Measurements from ENCODE around the gene SCRN3. TPM values are rescaled to one million over a fixed set of nuclear protein-coding genes. Genes with fewer than 3 reads are reported as not detected.

SCRN3 gene, protein sequence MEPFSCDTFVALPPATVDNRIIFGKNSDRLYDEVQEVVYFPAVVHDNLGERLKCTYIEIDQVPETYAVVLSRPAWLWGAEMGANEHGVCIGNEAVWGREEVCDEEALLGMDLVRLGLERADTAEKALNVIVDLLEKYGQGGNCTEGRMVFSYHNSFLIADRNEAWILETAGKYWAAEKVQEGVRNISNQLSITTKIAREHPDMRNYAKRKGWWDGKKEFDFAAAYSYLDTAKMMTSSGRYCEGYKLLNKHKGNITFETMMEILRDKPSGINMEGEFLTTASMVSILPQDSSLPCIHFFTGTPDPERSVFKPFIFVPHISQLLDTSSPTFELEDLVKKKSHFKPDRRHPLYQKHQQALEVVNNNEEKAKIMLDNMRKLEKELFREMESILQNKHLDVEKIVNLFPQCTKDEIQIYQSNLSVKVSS
- total RNA-seq = 30.4 and 31.4 TPM in 2 replicates
- 19.9 and 24.5 TPM in 2 replicates for polyA plus RNA-seq

DNA sequence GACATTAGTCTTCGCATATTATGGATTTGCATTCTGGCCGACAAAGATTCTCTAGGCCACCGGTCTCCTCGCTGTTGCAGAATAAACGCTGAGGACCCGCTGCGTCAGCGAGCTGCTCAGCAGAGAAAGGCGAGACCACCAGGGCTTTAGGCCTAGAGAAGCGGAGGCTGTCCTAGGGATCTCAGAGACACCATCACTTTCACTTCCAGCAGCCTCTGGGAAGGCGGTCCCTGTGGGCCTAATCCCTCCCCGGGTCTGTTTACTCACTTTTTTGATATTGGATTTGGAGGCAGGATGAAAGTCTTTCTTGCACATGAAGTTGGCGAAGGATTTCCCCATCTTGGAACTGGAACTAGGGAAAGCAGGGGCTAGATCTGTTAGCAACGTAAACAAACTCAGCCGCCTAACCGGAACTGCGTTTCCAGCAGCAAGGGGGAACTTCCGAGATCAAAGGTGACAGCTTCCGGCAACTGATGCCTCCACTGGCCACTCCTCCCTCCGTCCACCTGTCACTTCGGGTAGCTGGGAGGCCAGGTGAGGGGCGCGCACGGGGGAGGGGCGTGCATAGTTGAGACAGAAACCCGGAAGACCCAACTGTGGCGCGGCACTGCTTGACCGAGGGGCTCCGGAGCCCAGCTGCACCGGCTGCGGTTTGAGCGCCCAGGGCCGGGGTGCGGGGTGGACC lies at the start of gene SCRN3:
SCRN3 (plus strand) TSS at position 447 of the 685 bp plus-strand sequence. CDS start 2,554 bp downstream, outside the sequence.
- H3K4me3 ChIP-seq = peak within 1 kb of the TSS; percentile 78
- H3K4me2 ChIP-seq = peak within 1 kb of the TSS; percentile 84
- TF ChIP-seq EZH2 (IDR thresholded peaks at IDR 0.05; ENCODE audit: borderline replicate concordance) = no peak
- TF ChIP-seq EZH2phosphoT487 (IDR thresholded peaks at IDR 0.05; ENCODE audit: low read depth, severe bottlenecking, unreplicated experiment) = no peak
- TF ChIP-seq, protein P1, sequence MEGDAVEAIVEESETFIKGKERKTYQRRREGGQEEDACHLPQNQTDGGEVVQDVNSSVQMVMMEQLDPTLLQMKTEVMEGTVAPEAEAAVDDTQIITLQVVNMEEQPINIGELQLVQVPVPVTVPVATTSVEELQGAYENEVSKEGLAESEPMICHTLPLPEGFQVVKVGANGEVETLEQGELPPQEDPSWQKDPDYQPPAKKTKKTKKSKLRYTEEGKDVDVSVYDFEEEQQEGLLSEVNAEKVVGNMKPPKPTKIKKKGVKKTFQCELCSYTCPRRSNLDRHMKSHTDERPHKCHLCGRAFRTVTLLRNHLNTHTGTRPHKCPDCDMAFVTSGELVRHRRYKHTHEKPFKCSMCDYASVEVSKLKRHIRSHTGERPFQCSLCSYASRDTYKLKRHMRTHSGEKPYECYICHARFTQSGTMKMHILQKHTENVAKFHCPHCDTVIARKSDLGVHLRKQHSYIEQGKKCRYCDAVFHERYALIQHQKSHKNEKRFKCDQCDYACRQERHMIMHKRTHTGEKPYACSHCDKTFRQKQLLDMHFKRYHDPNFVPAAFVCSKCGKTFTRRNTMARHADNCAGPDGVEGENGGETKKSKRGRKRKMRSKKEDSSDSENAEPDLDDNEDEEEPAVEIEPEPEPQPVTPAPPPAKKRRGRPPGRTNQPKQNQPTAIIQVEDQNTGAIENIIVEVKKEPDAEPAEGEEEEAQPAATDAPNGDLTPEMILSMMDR (IDR thresholded peaks at IDR 0.05; ENCODE audit: poor library complexity) = no peak
- H3K27me3 ChIP-seq = no peaks in the 10 kb centered on the region
- peak within 1 kb of the TSS; percentile 84 for H2AFZ ChIP-seq
- H3K9me3 ChIP-seq (ENCODE audit: low read depth) = no peaks in the 10 kb centered on the region
- no peaks in the 10 kb centered on the region for H4K20me1 ChIP-seq (ENCODE audit: insufficient read depth, poor library complexity, severe bottlenecking)
- H3K4me1 ChIP-seq (ENCODE audit: insufficient read depth) = peaks cover 22% of the 10 kb centered on the region
- H3K36me3 ChIP-seq (replicated peaks; ENCODE audit: insufficient read depth, low read depth) = no peaks in the 10 kb centered on the region
- H3K27ac ChIP-seq = peak within 1 kb of the TSS; percentile 94
- H3K9me2 ChIP-seq (replicated peaks; ENCODE audit: insufficient read depth) = no peaks in the 10 kb centered on the region
- DNase-seq (ENCODE audit: low spot score) = peak; percentile 92
- H3K79me2 ChIP-seq = peaks cover 49% of the 10 kb centered on the region
- WGBS (ENCODE audit: low lambda C conversion rate, missing lambda C conversion rate) = 2% methylated on average over 35 of the region's 35 CpGs

DNA sequence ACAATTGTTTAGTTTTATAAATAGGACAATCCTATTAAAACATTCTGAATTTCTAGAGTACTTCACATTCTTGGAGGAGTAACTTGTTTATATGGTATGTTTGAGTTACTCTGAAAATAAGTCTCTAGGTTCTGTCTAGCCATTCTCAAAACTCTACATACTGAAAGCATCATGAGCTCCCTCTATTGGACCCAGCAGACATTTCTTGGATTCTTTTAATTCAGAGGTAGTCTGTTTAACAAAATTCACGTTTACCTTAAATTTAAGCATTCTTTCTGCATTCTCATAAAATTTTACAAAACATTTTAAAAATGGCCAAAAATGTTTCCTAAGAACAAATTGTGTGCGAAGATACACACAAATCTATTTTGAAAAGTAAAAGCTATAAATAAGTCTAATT lies 45.5 kb upstream of the SCRN3 start:
- no peak for TF ChIP-seq EZH2phosphoT487 (IDR thresholded peaks at IDR 0.05; ENCODE audit: low read depth, severe bottlenecking, unreplicated experiment)
- TF ChIP-seq, protein P1 (IDR thresholded peaks at IDR 0.05; ENCODE audit: poor library complexity) = peak; percentile 46
- no peak for TF ChIP-seq EZH2 (IDR thresholded peaks at IDR 0.05; ENCODE audit: borderline replicate concordance)
- Histone ChIP-seq H3K9me2 (replicated peaks; ENCODE audit: insufficient read depth) (no peaks in the 10 kb centered on the region), H3K36me3 (replicated peaks; ENCODE audit: insufficient read depth, low read depth) (no peaks in the 10 kb centered on the region), H3K9me3 (ENCODE audit: low read depth) (no peaks in the 10 kb centered on the region), H3K27ac (no peak overlapping the region), H3K79me2 (no peaks in the 10 kb centered on the region), H3K4me3 (no peak overlapping the region), H3K4me1 (ENCODE audit: insufficient read depth) (no peaks in the 10 kb centered on the region), H4K20me1 (ENCODE audit: insufficient read depth, poor library complexity, severe bottlenecking) (no peaks in the 10 kb centered on the region), H2AFZ (no peak overlapping the region), H3K27me3 (peaks cover 15% of the 10 kb centered on the region), H3K4me2 (no peak overlapping the region)
- WGBS (ENCODE audit: low lambda C conversion rate, missing lambda C conversion rate) = 76% methylated on average over 2 of the region's 2 CpGs
- peak; percentile 17 for DNase-seq (ENCODE audit: low spot score)

DNA sequence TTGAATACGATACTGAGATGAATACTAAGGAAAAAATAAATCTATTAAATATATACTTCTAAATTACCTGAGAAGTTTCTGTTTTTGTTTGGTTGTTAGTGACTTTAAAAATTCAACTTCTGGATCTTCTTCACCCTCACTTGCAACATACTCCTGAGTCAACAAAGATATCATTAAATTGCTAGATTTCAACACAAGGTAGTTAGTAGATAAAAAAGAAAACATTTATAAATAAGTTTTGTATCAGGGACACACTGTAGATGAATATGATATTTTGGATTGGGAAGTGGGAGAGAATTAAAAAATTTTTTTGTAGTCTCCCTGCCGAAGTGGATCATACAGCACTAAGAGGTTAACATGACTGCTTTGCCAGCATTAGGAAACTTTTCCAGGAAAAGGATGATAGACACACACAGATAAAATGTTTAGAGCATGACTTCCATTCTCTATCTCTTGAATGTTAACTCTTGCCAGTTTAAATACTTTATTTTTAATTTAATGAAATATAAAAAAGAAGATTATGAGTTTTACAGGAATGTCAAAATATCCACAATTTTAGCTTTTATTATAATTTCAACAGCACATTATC lies 44.8 kb upstream of the SCRN3 start:
- H2AFZ ChIP-seq = no peak overlapping the region
- WGBS (ENCODE audit: low lambda C conversion rate, missing lambda C conversion rate) = 92% methylated on average over 2 of the region's 2 CpGs
- H3K4me2 ChIP-seq = no peak overlapping the region
- DNase-seq (ENCODE audit: low spot score) = no peak
- no peaks in the 10 kb centered on the region for H3K9me2 ChIP-seq (replicated peaks; ENCODE audit: insufficient read depth)
- peaks cover 8% of the 10 kb centered on the region for H3K27me3 ChIP-seq
- H3K4me1 ChIP-seq (ENCODE audit: insufficient read depth) = no peaks in the 10 kb centered on the region
- H3K4me3 ChIP-seq = no peak overlapping the region
- no peak overlapping the region for H3K27ac ChIP-seq
- H4K20me1 ChIP-seq (ENCODE audit: insufficient read depth, poor library complexity, severe bottlenecking) = no peaks in the 10 kb centered on the region
- no peaks in the 10 kb centered on the region for H3K9me3 ChIP-seq (ENCODE audit: low read depth)
- no peaks in the 10 kb centered on the region for H3K36me3 ChIP-seq (replicated peaks; ENCODE audit: insufficient read depth, low read depth)
- TF ChIP-seq EZH2phosphoT487 (IDR thresholded peaks at IDR 0.05; ENCODE audit: low read depth, severe bottlenecking, unreplicated experiment) (no peak), EZH2 (IDR thresholded peaks at IDR 0.05; ENCODE audit: borderline replicate concordance) (no peak)
- TF ChIP-seq, protein P1 (IDR thresholded peaks at IDR 0.05; ENCODE audit: poor library complexity) = no peak
- no peaks in the 10 kb centered on the region for H3K79me2 ChIP-seq

All from hepatocyte (in vitro differentiated cells).